ENCODE results near the gene CELF5. TPM values are rescaled to one million over a fixed set of nuclear protein-coding genes. Genes with fewer than 3 reads are reported as not detected.

CELF5 gene
- total RNA-seq, 1 donor from 2014 or later: 2.3 TPM

DNA sequence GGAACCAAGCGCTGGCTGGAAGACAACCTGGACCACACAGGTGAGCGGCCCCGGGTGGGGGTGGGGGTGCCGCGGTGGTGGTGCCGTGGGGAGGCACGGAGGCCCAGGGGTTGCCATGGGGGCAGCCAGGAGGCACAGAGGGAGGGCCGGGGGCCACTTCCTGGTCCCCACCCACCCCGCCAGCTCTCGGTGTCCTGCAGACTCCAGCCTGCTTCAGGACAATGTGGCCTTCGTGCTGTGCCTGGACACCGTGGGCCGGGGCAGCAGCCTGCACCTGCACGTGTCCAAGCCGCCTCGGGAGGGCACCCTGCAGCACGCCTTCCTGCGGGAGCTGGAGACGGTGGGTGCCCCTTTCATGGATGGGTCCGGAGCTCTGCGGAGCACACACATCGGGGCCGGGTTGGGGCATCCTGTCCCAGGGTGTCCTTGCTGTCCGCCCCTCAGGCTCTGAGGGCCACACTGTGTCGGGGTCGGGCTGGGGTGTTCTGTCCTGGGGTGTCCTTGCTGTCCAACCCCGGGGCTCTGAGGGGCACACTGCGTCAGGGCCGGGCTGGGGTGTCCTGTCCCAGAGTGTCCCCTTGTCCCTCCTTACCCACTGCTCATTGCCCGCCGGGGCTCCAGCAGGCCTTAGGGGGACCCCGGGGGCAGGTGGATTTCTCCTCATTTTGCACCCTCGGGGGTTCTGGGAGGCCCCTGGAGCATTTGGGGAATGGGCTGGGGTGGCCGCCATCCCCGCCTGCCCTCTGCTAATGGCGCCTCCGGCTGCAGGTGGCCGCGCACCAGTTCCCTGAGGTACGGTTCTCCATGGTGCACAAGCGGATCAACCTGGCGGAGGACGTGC, 20.4 kb upstream of the CELF5 start:
- no peaks in the 10 kb centered on the region for H3K4me1 Mint-ChIP-seq
- H3K36me3 Mint-ChIP-seq (ENCODE audit: low read depth): no peaks in the 10 kb centered on the region
- no peaks in the 10 kb centered on the region for H3K9me3 Mint-ChIP-seq
- H3K27ac Mint-ChIP-seq (ENCODE audit: unreplicated experiment): no peak overlapping the region
- no peak overlapping the region for H3K4me3 Mint-ChIP-seq
- DNase-seq (ENCODE audit: low read depth, low spot score): no peak
- H3K27me3 Mint-ChIP-seq (ENCODE audit: low read depth): no peaks in the 10 kb centered on the region
- TF ChIP-seq, protein P1, sequence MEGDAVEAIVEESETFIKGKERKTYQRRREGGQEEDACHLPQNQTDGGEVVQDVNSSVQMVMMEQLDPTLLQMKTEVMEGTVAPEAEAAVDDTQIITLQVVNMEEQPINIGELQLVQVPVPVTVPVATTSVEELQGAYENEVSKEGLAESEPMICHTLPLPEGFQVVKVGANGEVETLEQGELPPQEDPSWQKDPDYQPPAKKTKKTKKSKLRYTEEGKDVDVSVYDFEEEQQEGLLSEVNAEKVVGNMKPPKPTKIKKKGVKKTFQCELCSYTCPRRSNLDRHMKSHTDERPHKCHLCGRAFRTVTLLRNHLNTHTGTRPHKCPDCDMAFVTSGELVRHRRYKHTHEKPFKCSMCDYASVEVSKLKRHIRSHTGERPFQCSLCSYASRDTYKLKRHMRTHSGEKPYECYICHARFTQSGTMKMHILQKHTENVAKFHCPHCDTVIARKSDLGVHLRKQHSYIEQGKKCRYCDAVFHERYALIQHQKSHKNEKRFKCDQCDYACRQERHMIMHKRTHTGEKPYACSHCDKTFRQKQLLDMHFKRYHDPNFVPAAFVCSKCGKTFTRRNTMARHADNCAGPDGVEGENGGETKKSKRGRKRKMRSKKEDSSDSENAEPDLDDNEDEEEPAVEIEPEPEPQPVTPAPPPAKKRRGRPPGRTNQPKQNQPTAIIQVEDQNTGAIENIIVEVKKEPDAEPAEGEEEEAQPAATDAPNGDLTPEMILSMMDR (conservative IDR thresholded peaks at IDR 0.05): no peak

DNA sequence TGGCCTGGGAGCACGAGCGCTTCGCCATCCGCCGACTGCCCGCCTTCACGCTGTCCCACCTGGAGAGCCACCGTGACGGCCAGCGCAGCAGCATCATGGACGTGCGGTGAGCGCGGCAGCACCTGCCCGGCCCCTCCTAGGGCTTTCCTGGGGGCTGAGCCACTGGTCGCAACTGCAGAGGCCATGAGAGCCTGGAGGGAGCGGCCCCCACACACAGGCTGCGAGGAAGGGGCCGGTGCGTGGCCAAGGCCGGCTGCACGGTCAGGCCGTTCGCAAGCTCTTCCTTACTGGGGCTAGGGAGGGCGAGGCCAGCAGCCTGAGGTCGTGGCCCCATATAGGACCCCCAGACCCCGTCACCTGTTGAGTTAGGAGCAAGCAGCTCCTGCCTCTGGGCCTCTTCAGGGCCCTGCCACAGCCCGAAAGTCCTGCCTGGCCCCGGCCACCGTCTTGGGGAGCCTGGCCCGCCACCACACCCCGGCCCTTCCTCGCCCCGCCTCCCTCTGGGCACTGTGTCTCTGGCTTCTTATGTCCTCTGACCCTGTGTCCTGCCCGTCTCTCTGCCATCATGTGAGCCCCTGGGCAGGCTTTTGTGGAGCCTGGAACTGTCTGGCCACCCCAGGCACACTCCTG, 19.7 kb upstream of the CELF5 start:
- Mint-ChIP-seq H3K27ac (ENCODE audit: unreplicated experiment) (no peak overlapping the region), H3K9me3 (no peaks in the 10 kb centered on the region), H3K36me3 (ENCODE audit: low read depth) (no peaks in the 10 kb centered on the region), H3K4me3 (no peak overlapping the region), H3K4me1 (no peaks in the 10 kb centered on the region), H3K27me3 (ENCODE audit: low read depth) (no peaks in the 10 kb centered on the region)
- no peak for DNase-seq (ENCODE audit: low read depth, low spot score)
- TF ChIP-seq, protein P1 (conservative IDR thresholded peaks at IDR 0.05): no peak

DNA sequence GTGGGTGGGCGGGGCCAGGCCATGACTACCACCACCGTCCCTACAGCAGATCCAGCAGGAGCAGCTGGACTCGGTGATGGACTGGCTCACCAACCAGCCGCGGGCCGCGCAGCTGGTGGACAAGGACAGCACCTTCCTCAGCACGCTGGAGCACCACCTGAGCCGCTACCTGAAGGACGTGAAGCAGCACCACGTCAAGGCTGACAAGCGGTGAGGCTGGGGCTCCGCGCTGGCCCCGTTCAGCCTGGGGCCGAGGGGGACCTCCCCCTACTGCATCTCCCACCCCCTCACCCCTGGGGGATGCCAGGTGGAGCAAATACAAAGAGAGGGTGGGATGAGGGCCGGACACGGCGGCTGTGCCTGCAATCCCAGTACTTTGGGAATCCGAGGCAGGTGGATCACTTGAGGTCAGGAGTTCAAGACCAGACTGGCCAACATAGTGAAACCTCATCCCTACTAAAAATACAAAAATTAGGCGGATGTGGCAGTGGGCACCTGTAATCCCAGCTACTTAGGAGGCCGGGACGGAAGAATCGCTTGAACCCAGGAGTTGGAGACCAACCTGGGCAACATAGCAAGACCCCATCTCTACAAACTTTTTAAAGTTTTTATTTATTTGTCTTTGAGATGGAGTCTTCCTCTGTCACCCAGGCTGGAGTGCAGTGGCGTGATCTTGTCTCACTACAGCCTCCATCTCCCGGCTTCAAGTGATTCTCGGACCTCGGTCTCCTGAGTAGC, 18.1 kb upstream of the CELF5 start:
- DNase-seq (ENCODE audit: low read depth, low spot score): no peak
- H3K36me3 Mint-ChIP-seq (ENCODE audit: low read depth): no peaks in the 10 kb centered on the region
- H3K27me3 Mint-ChIP-seq (ENCODE audit: low read depth): no peaks in the 10 kb centered on the region
- no peaks in the 10 kb centered on the region for H3K4me1 Mint-ChIP-seq
- no peak overlapping the region for H3K4me3 Mint-ChIP-seq
- TF ChIP-seq, protein P1 (conservative IDR thresholded peaks at IDR 0.05): no peak
- no peak overlapping the region for H3K27ac Mint-ChIP-seq (ENCODE audit: unreplicated experiment)
- H3K9me3 Mint-ChIP-seq: no peaks in the 10 kb centered on the region

DNA sequence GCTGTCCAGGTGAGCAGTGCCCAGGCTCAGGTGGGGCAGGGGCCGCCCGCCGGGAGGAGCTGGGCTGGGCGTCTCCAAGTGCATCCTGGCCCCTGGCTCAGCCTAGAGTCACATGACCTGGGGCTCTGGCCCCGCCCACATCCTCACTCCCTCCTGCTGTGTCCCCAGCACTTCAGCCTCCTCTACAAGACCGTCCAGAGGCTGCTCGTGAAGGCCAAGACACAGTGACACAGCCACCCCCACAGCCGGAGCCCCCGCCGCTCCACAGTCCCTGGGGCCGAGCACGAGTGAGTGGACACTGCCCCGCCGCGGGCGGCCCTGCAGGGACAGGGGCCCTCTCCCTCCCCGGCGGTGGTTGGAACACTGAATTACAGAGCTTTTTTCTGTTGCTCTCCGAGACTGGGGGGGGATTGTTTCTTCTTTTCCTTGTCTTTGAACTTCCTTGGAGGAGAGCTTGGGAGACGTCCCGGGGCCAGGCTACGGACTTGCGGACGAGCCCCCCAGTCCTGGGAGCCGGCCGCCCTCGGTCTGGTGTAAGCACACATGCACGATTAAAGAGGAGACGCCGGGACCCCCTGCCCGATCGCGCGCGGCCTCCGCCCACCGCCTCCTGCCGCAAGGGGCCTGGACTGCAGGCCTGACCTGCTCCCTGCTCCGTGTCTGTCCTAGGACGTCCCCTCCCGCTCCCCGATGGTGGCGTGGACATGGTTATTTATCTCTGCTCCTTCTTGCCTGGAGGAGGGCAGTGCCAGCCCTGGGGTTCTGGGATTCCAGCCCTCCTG, 16.8 kb upstream of the CELF5 start:
- Mint-ChIP-seq H3K4me3 (no peak overlapping the region), H3K27me3 (ENCODE audit: low read depth) (no peaks in the 10 kb centered on the region), H3K36me3 (ENCODE audit: low read depth) (no peaks in the 10 kb centered on the region), H3K4me1 (no peaks in the 10 kb centered on the region), H3K27ac (ENCODE audit: unreplicated experiment) (no peak overlapping the region), H3K9me3 (no peaks in the 10 kb centered on the region)
- TF ChIP-seq, protein P1 (conservative IDR thresholded peaks at IDR 0.05): no peak
- DNase-seq (ENCODE audit: low read depth, low spot score): no peak
